Epidermal melanocyte (primary cell): ENCODE data around the gene FER.
"Not testable (repeated sequence)": the region's sequence is repeated elsewhere in the genome, so short reads cannot be mapped to it uniquely, and the experiment has no call there.

Experiments
- DNase-seq: peaks from one replicate; pipeline ENCODE4 v3.0.0; 2011; ENCODE audit warnings: low spot score; ENCODE audit not compliant: insufficient read length

The FER gene

GRCh38 chr5:108798513-108799265, 51.0 kb downstream of the FER start:
- DNase-seq = no peak

GRCh38 chr5:108801301-108801700, 53.6 kb downstream of the FER start:
- DNase-seq = no peak

DNA sequence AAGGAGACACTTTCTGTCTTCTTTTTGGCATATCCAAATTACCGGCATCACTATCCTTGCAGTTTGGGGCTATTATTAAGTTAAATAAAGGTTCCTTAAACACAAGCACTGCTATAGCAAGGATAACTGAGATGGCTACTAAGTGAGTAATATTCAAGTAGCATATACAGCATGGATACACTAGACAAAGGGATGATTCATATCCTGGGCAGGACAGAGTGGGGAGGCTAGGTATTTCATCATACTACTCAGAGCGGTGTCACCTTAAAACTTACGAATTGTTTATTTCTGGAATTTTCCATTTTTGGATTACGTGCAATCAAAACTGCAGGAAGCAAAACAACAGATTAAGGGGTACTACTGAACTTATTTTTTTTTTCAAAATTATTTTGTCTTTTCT, 54.1 kb downstream of the FER start:
- DNase-seq = no peak

GRCh38 chr5:108810717-108811116, 63.0 kb downstream of the FER start:
- no peak for DNase-seq

DNA sequence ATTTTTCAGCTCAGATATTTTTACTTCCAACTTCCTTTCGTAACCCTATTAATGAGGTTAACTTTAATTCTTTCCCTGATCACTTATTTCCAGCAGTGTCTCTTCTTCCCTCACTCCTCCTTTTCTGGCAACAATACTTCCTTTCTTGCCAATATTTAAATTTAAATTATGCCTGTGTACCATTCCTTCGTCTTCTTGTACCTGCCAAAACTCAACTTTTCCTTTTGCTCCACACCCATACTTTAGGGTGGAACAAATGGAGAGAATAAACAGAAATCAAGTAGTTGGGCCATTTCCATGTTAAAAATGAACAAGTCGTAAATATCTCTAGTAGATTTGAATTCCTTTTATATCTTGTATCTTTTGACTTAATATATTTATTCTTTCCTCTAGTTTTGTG, 66.0 kb downstream of the FER start:
- no peak for DNase-seq

- no peak for DNase-seq
These were observed 66.9 kb downstream of the FER start for GRCh38 chr5:108814551-108814950.

DNA sequence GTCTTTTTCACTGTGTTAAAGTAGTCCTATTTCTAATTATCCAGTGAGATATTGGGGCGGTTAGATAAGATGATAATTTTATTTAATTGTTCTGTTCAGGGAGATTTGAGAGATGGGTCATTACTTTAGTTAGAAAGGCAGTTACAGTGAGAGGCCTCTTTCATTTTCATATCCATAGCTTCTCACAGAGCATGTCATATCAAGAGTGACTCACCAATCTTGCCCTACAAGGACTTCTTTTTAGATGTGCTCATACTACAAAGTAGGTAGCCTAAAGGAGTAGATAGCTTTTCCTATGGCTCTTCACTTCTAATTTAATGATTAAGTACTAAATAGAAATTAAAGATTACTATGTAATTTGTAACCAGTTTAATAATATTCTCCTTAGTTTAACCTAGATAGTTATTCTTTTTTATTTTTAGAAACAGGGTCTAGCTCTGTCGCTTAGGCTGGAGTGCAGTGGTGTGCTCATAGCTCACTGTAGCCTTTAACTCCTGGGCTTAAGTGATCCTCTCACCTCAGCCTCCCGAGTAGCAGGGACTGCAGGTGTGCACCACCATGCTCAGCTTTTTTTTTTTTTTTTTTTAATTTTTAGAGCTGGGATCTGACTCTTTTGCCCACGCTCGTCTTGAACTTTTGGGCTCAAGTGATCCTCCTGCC, 71.0 kb downstream of the FER start:
- no peak for DNase-seq

DNA sequence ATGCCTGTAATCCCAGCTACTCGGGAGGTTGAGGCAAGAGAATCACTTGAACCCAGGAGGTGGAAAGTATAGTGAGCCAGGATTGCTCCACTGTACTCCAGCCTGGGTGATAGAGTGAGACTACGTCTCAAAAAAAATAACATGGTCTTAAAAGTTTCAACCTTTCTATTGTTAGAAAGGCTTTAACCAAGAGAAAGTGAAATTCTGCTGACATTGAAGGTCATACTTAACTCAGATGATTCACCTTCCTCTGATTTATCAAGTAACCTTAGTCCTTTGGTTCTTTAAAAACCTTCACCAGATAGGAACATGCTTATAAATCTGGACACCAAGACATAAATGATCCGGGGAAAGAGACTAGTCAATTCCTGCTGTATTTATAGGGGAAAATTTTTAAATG, 73.3 kb downstream of the FER start:
- DNase-seq = no peak

DNA sequence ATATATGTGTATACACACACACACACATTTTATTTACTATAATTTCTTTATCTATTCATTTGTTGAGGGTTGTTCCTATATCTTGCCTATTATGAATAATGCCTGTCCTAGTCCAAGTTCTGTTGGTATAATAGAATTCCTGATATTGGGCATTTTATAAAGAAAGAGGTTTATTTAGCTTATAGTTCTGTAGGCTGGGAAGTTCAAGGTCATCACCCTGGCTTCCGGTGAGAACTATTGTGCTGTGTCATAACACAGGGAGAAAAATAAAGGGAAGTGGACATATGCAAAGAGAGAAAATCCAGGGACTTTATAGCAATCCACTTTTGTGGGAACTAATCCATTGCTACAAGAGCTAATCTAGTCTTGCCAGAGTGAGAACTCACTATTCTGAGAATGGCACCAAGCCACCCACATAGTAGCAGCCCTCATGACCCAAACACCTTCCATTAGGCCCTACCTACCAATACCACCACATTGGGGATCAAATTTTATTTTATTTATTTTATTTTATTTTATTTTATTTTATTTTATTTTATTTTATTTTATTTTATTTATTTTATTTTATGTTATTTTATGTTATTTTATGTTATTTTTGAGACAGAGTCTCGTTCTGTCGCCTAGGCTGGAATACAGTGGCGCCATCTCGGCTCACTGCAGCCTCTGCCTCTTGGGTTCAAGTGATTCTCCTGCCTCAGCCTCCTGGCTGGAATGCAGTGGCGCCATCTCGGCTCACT, 74.7 kb downstream of the FER start:
- no peak for DNase-seq

DNA sequence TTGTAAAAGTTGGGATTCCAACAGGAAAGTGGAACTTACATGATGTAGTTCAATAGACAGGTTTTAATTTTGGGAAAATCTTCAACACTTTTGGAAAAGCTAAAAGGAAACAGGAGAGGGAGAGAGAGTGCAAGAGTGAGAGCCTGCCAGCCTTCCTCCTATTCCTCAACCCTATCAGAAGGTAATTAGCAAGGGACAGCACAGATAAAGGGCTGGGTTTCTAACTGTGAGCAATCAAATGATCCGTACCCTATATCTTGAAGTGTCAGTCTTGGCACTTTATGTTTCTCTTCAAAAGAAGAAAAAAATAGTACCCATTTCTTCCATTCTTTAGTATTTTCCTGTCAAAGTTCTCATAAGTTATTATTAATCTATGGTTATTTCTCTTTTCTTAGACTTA, 79.4 kb downstream of the FER start:
- no peak for DNase-seq

DNA sequence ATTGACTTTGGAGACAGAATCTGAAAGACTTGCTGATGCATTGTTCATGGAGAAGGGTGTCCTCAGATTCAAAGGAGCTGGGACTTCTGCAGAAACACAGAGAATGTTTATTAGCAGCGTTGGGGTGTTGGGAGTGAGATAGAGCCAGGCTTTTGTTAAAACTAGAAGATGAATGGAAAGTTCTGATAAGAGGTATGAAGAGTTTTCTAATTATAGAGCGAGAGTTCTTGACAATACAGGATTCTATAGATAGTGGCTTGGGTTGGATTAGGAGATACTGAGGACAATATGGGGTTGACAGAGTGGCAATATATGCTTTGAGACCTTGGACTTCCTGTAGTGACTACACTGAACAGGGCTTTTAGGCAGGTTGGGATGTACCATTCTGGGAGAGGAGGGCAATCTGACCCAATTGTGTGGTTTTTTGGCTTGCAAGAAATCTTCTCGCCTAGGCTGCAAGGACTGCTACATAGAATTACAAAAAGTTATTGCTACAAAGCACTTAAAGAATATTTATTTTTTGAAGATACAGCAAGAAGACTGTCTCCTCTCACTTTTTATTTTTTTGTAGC, 83.1 kb downstream of the FER start:
- DNase-seq = no peak

DNA sequence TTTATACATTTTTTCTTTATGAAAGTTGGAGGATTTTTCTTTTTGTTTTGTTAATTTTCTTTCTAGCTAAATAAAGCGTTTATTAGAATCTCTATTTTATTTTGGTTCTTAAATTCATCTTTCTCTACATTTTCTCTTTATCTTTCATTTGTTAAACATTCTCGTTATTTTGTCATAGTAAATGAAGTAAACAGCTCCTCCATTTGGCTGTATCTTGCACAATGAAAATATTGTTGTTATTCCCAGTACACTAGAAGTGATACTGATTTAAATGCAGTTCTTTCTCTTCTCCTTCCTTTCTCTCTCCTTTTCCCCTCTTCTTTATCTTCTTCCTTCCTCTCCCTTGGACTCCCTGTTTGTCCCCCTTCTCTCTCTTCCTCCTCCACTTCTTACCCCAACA, 88.8 kb downstream of the FER start:
- DNase-seq = no peak

DNA sequence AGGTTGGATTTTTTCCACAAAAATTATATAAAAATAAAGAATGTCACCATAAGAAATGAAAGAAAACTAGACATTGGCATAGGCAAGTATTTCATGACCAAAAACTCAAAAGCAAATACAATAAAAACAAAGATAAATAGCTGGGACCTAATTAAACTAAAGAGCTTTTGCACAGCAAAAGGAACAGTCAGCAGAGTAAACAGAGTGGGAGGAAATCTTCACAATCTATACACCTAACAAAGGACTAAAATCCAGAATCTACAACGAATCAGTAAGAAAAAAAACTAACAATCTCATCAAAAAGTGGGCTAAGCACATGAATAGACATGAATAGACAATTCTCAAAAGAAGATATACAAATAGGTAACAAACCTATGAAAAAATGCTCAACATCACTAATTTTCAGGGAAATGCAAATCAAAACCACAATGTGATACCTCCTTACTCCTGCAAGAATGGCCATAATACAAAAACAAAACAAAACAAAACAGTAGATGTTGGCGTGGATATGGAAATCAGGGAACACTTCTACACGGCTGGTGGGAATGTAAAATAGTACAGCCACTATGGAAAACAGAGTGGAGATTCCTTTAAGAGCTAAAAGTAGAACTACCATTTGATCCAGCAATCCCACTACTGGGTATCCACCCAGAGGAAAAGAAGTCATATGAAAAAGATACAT, 94.7 kb downstream of the FER start:
- DNase-seq = not testable (repeated sequence)

- DNase-seq = not testable (repeated sequence)
These were observed 103.4 kb downstream of the FER start for GRCh38 chr5:108851129-108851528.

DNA sequence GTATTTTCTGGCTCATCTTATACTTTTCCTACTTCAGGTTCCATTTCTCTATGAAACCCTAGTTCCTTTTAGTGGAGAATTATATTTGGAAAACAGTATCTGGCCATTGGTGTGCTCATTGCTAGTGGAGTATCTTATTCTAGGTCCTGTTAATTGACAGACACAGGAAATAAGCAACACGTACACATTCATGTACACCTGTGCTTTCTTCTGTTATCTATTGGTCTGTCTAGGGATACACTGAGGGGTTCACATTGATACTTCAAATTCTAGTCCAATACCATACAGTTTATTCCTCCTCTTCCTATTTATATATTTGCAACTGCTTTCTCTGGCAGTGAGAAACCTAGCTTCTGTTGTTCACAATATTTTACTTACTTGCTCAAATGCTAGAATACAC, 110.2 kb downstream of the FER start:
- no peak for DNase-seq

DNA sequence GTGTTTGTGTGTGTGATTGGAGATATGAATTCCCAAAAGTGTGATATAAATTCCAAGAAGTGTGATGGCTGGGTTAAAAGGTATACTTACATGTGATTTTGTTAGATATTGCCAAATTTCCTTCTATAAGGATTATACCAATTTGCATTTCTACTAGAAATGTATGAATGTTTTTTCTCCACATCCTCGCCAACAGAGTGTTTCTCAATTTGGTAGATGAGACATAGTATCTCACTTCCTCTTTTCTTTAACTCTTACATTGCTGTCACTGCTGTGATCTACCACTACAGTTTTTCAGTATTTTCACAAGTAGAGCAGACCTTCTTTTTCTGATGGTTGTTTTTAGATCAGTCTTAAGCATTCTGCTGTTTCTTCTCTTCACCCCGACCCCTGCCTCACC, 111.3 kb downstream of the FER start:
- no peak for DNase-seq

GRCh38 chr5:108862211-108862610, 114.5 kb downstream of the FER start:
- no peak for DNase-seq

DNA sequence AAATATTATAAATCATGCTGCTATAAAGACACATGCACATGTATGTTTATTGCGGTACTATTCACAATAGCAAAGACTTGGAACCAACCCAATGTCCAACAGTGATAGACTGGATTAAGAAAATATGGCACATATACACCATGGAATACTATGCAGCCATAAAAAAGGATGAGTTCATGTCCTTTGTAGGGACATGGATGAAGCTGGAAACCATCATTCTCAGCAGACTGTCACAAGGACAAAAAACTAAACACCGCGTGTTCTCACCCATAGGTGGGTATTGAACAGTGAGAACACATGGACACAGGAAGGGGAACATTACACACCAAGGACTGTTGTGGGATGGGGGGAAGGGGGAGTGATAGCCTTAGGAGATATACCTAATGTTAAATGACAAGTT, 118.4 kb downstream of the FER start:
- DNase-seq = not testable (repeated sequence)

DNA sequence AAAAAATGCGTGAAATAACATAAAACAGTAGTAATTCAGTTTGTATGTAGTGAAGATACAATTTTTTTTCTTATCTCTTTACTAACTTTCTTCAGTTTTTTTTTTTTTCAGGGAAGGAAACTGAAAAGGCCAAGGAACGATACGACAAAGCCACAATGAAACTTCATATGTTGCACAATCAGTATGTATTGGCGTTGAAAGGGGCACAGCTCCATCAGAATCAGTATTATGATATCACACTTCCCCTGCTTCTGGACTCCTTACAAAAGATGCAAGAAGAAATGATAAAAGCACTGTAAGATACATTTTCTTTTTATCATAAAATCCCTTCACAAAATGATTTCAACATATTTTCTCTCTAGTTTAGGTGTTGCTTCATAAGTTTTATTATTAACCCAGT, 120.0 kb downstream of the FER start:
- no peak for DNase-seq

- DNase-seq = no peak
These were observed 121.4 kb downstream of the FER start for GRCh38 chr5:108869066-108869465.

GRCh38 chr5:108876451-108876850, 128.8 kb downstream of the FER start:
- DNase-seq = no peak

DNA sequence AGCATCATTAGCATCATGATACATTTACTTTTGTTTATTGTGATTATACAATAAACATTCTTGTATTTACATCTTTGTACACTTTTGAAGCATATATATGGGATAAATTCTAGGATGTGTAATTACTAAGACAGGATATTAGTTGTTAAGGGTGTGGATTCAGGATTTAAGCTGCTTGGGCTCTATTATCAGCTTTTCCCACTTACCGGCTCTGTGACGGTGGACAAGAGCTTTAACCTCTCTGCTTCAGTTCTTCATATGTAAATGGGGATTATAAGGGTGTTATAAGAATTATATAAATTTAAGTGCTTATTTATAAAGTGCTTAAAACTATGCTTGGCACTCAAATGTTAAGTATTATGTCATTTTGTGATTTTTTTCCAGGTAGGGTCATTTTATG, 131.1 kb downstream of the FER start:
- DNase-seq = no peak
